ENCODE measurements around the gene CORIN.
A peak's percentile ranks its signal among the peaks of the same experiment; 100 is the strongest.

Gene CORIN

GRCh38 chr4:47704693-47705325 lies 133.1 kb downstream of the CORIN start:
- H3K4me1 ChIP-seq (ENCODE audit: control insufficient read depth in 1 of 2, insufficient read depth in 2 of 2, low read length in 2 of 2): no peaks in the 10 kb centered on the region
- no peak overlapping the region for H3K4me2 ChIP-seq (ENCODE audit: low read length)
- WGBS (ENCODE audit: extremely low coverage, insufficient coverage, insufficient read length): no CpG with 5 or more reads among the region's 11 CpGs

GRCh38 chr4:47703956-47704355 lies 133.9 kb downstream of the CORIN start:
- no peaks in the 10 kb centered on the region for H3K9me3 ChIP-seq (ENCODE audit: insufficient read depth, low read depth, low read length)
- H3K27me3 ChIP-seq (ENCODE audit: insufficient read depth, low read length): no peaks in the 10 kb centered on the region
- H2BK12ac ChIP-seq (ENCODE audit: low read length): no peak overlapping the region
- H3K9ac ChIP-seq (ENCODE audit: low read length): no peak overlapping the region
- no peak overlapping the region for H4K12ac ChIP-seq (ENCODE audit: low read depth, low read length)
- no peak overlapping the region for H2AFZ ChIP-seq (ENCODE audit: insufficient read depth, low read length, poor library complexity)
- no peaks in the 10 kb centered on the region for H3K4me1 ChIP-seq (ENCODE audit: control insufficient read depth in 1 of 2, insufficient read depth in 2 of 2, low read length in 2 of 2)
- DNase-seq: no peak
- no peak overlapping the region for H3K4me2 ChIP-seq (ENCODE audit: low read length)
- no CpG with 5 or more reads among the region's 7 CpGs for WGBS (ENCODE audit: extremely low coverage, insufficient coverage, insufficient read length)
- H3K23ac ChIP-seq (ENCODE audit: low read length): no peak overlapping the region
- no peak overlapping the region for H3K4me3 ChIP-seq (ENCODE audit: low read depth, low read length)
- H3K14ac ChIP-seq (ENCODE audit: low read length): no peak overlapping the region
- no peak overlapping the region for H2BK5ac ChIP-seq (ENCODE audit: low read depth, low read length, poor library complexity)
- H4K8ac ChIP-seq (ENCODE audit: low read depth, low read length): no peak overlapping the region
- no peak overlapping the region for H3K27ac ChIP-seq (ENCODE audit: low read depth, low read length)
- H2AK5ac ChIP-seq (ENCODE audit: low read length): no peak overlapping the region
- no peaks in the 10 kb centered on the region for H3K79me2 ChIP-seq (ENCODE audit: control insufficient read depth, insufficient read depth, low read length, poor library complexity)
- no peak overlapping the region for H3K4ac ChIP-seq (ENCODE audit: low read depth, low read length)
- no peak overlapping the region for H2BK120ac ChIP-seq (ENCODE audit: insufficient read depth, low read length, poor library complexity)
- no peaks in the 10 kb centered on the region for H3K79me1 ChIP-seq (ENCODE audit: low read length)
- H3K36me3 ChIP-seq (ENCODE audit: control insufficient read depth in 1 of 2, insufficient read depth in 2 of 2, low read length in 2 of 2): no peaks in the 10 kb centered on the region
- H4K91ac ChIP-seq (ENCODE audit: low read depth, low read length): no peak overlapping the region
- H3K18ac ChIP-seq (ENCODE audit: low read length): no peak overlapping the region

More at GRCh38 chr4:47704693-47705325, 133.1 kb downstream of the CORIN start:
- no peak overlapping the region for H3K14ac ChIP-seq (ENCODE audit: low read length)
- H2BK5ac ChIP-seq (ENCODE audit: low read depth, low read length, poor library complexity): no peak overlapping the region
- no peaks in the 10 kb centered on the region for H3K9me3 ChIP-seq (ENCODE audit: insufficient read depth, low read depth, low read length)
- no peak overlapping the region for H3K4ac ChIP-seq (ENCODE audit: low read depth, low read length)
- no peak overlapping the region for H4K91ac ChIP-seq (ENCODE audit: low read depth, low read length)
- no peak overlapping the region for H3K4me3 ChIP-seq (ENCODE audit: low read depth, low read length)
- no peak overlapping the region for H3K23ac ChIP-seq (ENCODE audit: low read length)
- no peak overlapping the region for H4K8ac ChIP-seq (ENCODE audit: low read depth, low read length)
- no peak overlapping the region for H2AFZ ChIP-seq (ENCODE audit: insufficient read depth, low read length, poor library complexity)
- H4K12ac ChIP-seq (ENCODE audit: low read depth, low read length): no peak overlapping the region
- no peak overlapping the region for H2BK12ac ChIP-seq (ENCODE audit: low read length)
- no peak overlapping the region for H2AK5ac ChIP-seq (ENCODE audit: low read length)
- no peaks in the 10 kb centered on the region for H3K79me2 ChIP-seq (ENCODE audit: control insufficient read depth, insufficient read depth, low read length, poor library complexity)
- no peaks in the 10 kb centered on the region for H3K36me3 ChIP-seq (ENCODE audit: control insufficient read depth in 1 of 2, insufficient read depth in 2 of 2, low read length in 2 of 2)
- no peaks in the 10 kb centered on the region for H3K27me3 ChIP-seq (ENCODE audit: insufficient read depth, low read length)
- no peaks in the 10 kb centered on the region for H3K79me1 ChIP-seq (ENCODE audit: low read length)
- H2BK120ac ChIP-seq (ENCODE audit: insufficient read depth, low read length, poor library complexity): no peak overlapping the region
- H3K18ac ChIP-seq (ENCODE audit: low read length): no peak overlapping the region
- DNase-seq: peak in 1 of 2 donors; percentile 32
- H3K9ac ChIP-seq (ENCODE audit: low read length): no peak overlapping the region
- no peak overlapping the region for H3K27ac ChIP-seq (ENCODE audit: low read depth, low read length)

- Histone ChIP-seq H3K79me2 (ENCODE audit: control insufficient read depth, insufficient read depth, low read length, poor library complexity) (no peaks in the 10 kb centered on the region), H3K4me2 (ENCODE audit: low read length) (no peak overlapping the region), H2BK120ac (ENCODE audit: insufficient read depth, low read length, poor library complexity) (no peak overlapping the region), H3K18ac (ENCODE audit: low read length) (no peak overlapping the region), H3K23ac (ENCODE audit: low read length) (no peak overlapping the region), H2AK5ac (ENCODE audit: low read length) (no peak overlapping the region), H3K9me3 (ENCODE audit: insufficient read depth, low read depth, low read length) (no peaks in the 10 kb centered on the region), H3K4me1 (ENCODE audit: control insufficient read depth in 1 of 2, insufficient read depth in 2 of 2, low read length in 2 of 2) (no peaks in the 10 kb centered on the region), H3K27ac (ENCODE audit: low read depth, low read length) (no peak overlapping the region), H4K12ac (ENCODE audit: low read depth, low read length) (no peak overlapping the region), H3K27me3 (ENCODE audit: insufficient read depth, low read length) (no peaks in the 10 kb centered on the region), H3K4ac (ENCODE audit: low read depth, low read length) (no peak overlapping the region), H3K36me3 (ENCODE audit: control insufficient read depth in 1 of 2, insufficient read depth in 2 of 2, low read length in 2 of 2) (no peaks in the 10 kb centered on the region), H3K4me3 (ENCODE audit: low read depth, low read length) (no peak overlapping the region), H3K79me1 (ENCODE audit: low read length) (no peaks in the 10 kb centered on the region), H4K8ac (ENCODE audit: low read depth, low read length) (no peak overlapping the region), H3K9ac (ENCODE audit: low read length) (no peak overlapping the region), H2BK5ac (ENCODE audit: low read depth, low read length, poor library complexity) (no peak overlapping the region), H3K14ac (ENCODE audit: low read length) (no peak overlapping the region), H2AFZ (ENCODE audit: insufficient read depth, low read length, poor library complexity) (no peak overlapping the region), H4K91ac (ENCODE audit: low read depth, low read length) (no peak overlapping the region), H2BK12ac (ENCODE audit: low read length) (no peak overlapping the region)
- DNase-seq: no peak
- no CpG with 5 or more reads among the region's 5 CpGs for WGBS (ENCODE audit: extremely low coverage, insufficient coverage, insufficient read length)
Measured at GRCh38 chr4:47703008-47703407, 134.9 kb downstream of the CORIN start.

GRCh38 chr4:47701286-47701685 lies 136.6 kb downstream of the CORIN start:
- H2BK5ac ChIP-seq (ENCODE audit: low read depth, low read length, poor library complexity): no peak overlapping the region
- H3K36me3 ChIP-seq (ENCODE audit: control insufficient read depth in 1 of 2, insufficient read depth in 2 of 2, low read length in 2 of 2): no peaks in the 10 kb centered on the region
- no peaks in the 10 kb centered on the region for H3K9me3 ChIP-seq (ENCODE audit: insufficient read depth, low read depth, low read length)
- H4K91ac ChIP-seq (ENCODE audit: low read depth, low read length): no peak overlapping the region
- no peak overlapping the region for H2BK120ac ChIP-seq (ENCODE audit: insufficient read depth, low read length, poor library complexity)
- H3K27ac ChIP-seq (ENCODE audit: low read depth, low read length): no peak overlapping the region
- no peak overlapping the region for H2BK12ac ChIP-seq (ENCODE audit: low read length)
- no peak overlapping the region for H3K4me2 ChIP-seq (ENCODE audit: low read length)
- no peak overlapping the region for H3K4ac ChIP-seq (ENCODE audit: low read depth, low read length)
- no peak overlapping the region for H2AK5ac ChIP-seq (ENCODE audit: low read length)
- H3K18ac ChIP-seq (ENCODE audit: low read length): no peak overlapping the region
- H3K27me3 ChIP-seq (ENCODE audit: insufficient read depth, low read length): no peaks in the 10 kb centered on the region
- H4K8ac ChIP-seq (ENCODE audit: low read depth, low read length): no peak overlapping the region
- H3K4me1 ChIP-seq (ENCODE audit: control insufficient read depth in 1 of 2, insufficient read depth in 2 of 2, low read length in 2 of 2): no peaks in the 10 kb centered on the region
- DNase-seq: no peak
- H3K23ac ChIP-seq (ENCODE audit: low read length): no peak overlapping the region
- H3K14ac ChIP-seq (ENCODE audit: low read length): no peak overlapping the region
- no peak overlapping the region for H2AFZ ChIP-seq (ENCODE audit: insufficient read depth, low read length, poor library complexity)
- H4K12ac ChIP-seq (ENCODE audit: low read depth, low read length): no peak overlapping the region
- H3K4me3 ChIP-seq (ENCODE audit: low read depth, low read length): no peak overlapping the region
- H3K79me1 ChIP-seq (ENCODE audit: low read length): no peaks in the 10 kb centered on the region
- H3K79me2 ChIP-seq (ENCODE audit: control insufficient read depth, insufficient read depth, low read length, poor library complexity): no peaks in the 10 kb centered on the region
- no peak overlapping the region for H3K9ac ChIP-seq (ENCODE audit: low read length)
